ENCODE results near the gene RAD51B.
"Not testable (repeated sequence)": the region's sequence is repeated elsewhere in the genome, so short reads cannot be mapped to it uniquely, and the experiment has no call there.

Gene RAD51B

GRCh38 chr14:68658029-68658509 lies 838.5 kb downstream of the RAD51B start:
- TF ChIP-seq, protein P1, sequence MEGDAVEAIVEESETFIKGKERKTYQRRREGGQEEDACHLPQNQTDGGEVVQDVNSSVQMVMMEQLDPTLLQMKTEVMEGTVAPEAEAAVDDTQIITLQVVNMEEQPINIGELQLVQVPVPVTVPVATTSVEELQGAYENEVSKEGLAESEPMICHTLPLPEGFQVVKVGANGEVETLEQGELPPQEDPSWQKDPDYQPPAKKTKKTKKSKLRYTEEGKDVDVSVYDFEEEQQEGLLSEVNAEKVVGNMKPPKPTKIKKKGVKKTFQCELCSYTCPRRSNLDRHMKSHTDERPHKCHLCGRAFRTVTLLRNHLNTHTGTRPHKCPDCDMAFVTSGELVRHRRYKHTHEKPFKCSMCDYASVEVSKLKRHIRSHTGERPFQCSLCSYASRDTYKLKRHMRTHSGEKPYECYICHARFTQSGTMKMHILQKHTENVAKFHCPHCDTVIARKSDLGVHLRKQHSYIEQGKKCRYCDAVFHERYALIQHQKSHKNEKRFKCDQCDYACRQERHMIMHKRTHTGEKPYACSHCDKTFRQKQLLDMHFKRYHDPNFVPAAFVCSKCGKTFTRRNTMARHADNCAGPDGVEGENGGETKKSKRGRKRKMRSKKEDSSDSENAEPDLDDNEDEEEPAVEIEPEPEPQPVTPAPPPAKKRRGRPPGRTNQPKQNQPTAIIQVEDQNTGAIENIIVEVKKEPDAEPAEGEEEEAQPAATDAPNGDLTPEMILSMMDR (conservative IDR thresholded peaks at IDR 0.05; ENCODE audit: low read depth), result no peak
- POLR2A ChIA-PET (ENCODE audit: low non-redundant PET), result interaction anchor here (0.6 kb wide), 1 partner anchor 10 kb away, joined by 3 read pairs; no protein-coding TSS in a partner anchor
- H3K27ac ChIP-seq, result no peak overlapping the region
- CTCF ChIA-PET, result interaction anchor here (0.6 kb wide), 1 partner anchor 19 kb away, joined by 4 read pairs; no protein-coding TSS in a partner anchor
- no peak for DNase-seq (ENCODE audit: low spot score)

DNA sequence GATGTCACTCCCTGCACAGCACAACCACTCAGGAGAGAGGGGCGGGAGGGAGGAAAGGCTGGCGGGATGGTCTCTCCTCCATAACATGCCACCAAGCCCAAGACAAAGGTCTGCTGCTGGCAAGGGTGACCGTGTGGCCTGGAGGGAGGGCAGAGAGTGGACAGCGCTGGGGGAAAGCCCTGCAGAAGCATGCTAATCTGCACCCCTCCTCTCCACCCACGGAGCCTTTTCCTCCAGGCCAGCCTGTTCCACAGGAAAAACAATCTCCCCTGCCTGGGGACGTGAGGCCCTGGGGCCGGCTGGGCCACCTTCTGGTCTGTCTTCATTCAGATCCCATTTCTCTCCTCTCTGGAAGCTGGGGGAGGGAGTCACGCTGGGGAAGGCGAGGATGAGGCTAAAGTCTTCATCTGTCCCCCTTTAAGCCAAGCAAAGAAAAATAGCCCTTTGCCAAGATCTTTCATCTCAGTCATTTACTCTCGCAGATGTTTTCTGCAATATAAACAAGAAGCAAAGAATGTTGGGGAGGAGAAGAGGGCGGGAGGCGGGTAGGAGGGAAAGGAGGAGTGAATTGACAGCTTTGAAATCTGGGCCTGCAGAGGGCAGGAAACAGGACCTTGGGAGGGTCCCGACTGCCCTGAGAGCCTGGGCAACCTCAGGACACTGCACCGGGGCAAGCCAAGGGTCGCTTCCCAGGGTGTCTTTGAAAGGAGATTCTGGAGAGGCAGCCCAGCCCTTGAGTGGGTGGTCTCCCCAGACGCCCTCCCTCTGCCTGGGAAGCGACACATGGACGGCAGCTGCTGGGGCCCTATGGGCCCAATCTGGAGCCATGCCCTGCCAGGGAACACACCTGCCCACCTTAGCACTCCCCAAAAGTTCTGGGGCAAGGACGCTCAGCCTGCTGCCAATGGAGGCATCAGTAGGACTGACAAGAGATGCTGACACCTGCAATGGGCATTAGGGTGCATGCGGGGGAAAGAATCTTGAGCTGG lies 839.7 kb downstream of the RAD51B start:
- ChIA-PET CTCF (interaction anchor here (0.5 to 0.6 kb wide), 2 partner anchors 20 to 212 kb away, joined by 4 read pairs; no protein-coding TSS in a partner anchor), POLR2A (ENCODE audit: low non-redundant PET) (no interaction called here)
- TF ChIP-seq, protein P1 (conservative IDR thresholded peaks at IDR 0.05; ENCODE audit: low read depth), result no peak
- DNase-seq (ENCODE audit: low spot score), result no peak
- no peak overlapping the region for H3K27ac ChIP-seq

GRCh38 chr14:68660495-68660894 lies 840.9 kb downstream of the RAD51B start:
- no peak for DNase-seq (ENCODE audit: low spot score)
- no peak overlapping the region; the same call in 1 of the 2 replicates for H3K27ac ChIP-seq
- TF ChIP-seq, protein P1 (conservative IDR thresholded peaks at IDR 0.05; ENCODE audit: low read depth), result no peak
- POLR2A ChIA-PET (ENCODE audit: low non-redundant PET), result no interaction called here
- CTCF ChIA-PET, result interaction anchor here (0.6 kb wide), 1 partner anchor 584 kb away, joined by 3 read pairs; no protein-coding TSS in a partner anchor

DNA sequence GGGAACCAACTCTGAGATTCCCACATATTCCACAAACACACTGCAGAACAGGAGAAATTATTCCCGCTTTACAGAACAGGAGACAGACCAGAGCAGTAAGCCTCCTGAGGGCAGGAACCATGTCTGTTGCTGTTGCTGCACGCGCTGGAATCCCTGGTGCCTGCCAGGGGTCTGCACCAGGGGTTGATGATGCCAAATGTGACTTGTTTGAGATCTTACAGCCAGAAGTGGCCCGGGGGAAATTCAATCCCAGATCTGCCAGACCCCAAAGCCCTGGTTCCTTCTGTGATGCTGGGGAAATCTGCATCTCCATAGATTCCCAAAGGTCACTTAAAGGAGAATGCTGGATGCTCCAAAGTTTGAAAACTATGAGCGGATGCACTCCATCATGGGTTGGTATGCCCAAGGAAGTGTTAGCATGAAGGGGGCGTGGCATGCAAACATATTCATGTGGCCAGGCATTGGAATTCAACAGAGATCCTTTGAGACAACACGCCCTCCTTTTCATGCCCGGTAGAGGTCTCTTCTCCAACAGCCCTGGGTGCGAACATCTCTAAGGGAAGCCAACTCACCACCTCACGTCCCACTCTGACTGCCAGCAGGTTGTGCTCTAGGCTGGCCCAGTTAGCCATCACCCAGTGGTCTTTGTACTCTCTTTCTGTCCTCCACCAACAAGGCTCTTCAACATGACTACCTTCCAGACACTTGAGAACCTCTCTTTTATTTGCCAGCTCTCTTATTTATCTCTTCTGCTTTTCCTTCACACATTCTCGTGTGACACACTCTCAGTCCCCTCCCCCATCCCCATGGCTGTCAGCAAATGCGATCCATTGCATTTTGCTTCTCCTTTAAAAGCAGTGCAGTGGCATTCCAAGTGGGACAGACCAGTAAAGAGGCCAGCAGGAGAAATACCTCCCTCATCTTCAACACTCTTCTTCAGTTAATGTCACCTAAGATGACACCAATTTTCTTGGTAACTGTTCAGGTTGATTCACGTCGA lies 841.9 kb downstream of the RAD51B start:
- no peak overlapping the region for H3K27ac ChIP-seq
- DNase-seq (ENCODE audit: low spot score), result no peak
- TF ChIP-seq, protein P1 (conservative IDR thresholded peaks at IDR 0.05; ENCODE audit: low read depth), result no peak
- POLR2A ChIA-PET (ENCODE audit: low non-redundant PET), result no interaction called here
- CTCF ChIA-PET, result no interaction called here

DNA sequence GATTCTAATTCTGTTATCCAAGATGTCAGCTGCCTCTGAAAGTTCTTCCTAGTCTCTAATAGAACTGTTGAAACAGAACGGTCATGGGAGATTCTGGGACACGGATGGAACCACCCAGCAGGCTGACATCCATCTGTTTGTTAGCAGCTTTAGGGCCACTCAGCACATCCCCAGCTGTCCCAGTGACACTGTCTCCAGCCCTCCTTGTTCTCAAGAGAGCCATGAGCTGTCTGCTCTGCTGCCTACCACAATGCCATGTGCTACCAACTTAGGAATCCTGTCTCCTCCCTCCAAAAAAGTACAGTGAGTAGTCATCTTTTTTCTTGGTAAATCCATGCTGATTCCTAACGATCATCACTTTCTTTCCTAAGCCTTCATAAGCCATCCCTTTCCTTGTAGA lies 842.8 kb downstream of the RAD51B start:
- no peak for DNase-seq (ENCODE audit: low spot score)
- POLR2A ChIA-PET (ENCODE audit: low non-redundant PET), result no interaction called here
- no peak overlapping the region for H3K27ac ChIP-seq
- TF ChIP-seq, protein P1 (conservative IDR thresholded peaks at IDR 0.05; ENCODE audit: low read depth), result no peak
- CTCF ChIA-PET, result no interaction called here

- 0 out of 2 replicates have a peak overlapping the region, but pooled peaks have one; percentile 1 for H3K27ac ChIP-seq
- DNase-seq (ENCODE audit: low spot score); CTCF ChIA-PET; POLR2A ChIA-PET (ENCODE audit: low non-redundant PET): not testable (repeated sequence)
These were observed 843.2 kb downstream of the RAD51B start for GRCh38 chr14:68662826-68663225.

All from RWPE1 (cell line).